IPS DF 4.7 (cell line): Measurements from ENCODE around the gene WRNIP1.

Experiments used
- DNase-seq: peaks from one replicate; pipeline ENCODE4 v3.0.0-alpha.2; 2013; ENCODE audit warnings: low spot score; ENCODE audit errors: extremely low read depth

The WRNIP1 gene

DNA sequence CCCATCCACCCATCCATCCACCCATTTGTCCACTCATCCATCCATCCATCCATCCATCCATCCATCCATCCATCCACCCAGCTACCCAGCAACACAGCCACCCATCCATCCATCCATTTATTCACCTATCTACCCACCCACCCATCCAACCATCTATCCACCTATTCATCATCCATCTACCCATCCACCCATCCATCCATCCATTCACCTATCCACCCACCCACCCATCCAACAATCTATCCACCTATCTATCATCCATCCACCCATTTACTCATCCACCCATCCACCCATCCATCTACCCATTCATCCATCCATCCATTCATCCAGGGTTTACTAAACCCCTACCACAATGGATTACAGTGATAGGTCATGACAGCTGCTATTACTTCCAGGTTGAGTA lies 69.1 kb downstream of the WRNIP1 start:
- DNase-seq: no peak
